ENCODE results near the gene CILP. TPM values are rescaled to one million over a fixed set of nuclear protein-coding genes. Genes with fewer than 3 reads are reported as not detected.
"Not testable (repeated sequence)": the region's sequence is repeated elsewhere in the genome, so short reads cannot be mapped to it uniquely, and the experiment has no call there.

The CILP gene
- total RNA-seq, 4 donors from 2014 or later, result 2.5 to 78.0 (median 5.5) TPM

GRCh38 chr15:65195548-65195923 is 15.7 kb downstream of the CILP start:
- intact Hi-C loops (cut with DNase I), result loop anchor here (5.0 kb wide), 1 partner anchor 82 kb away; no protein-coding TSS in a partner anchor
- no peaks in the 10 kb centered on the region for H3K36me3 ChIP-seq
- peaks cover 0 to 29% (median 0%) of the 10 kb centered on the region in 3 donors for H3K4me1 ChIP-seq
- no peaks in the 10 kb centered on the region for H3K27me3 ChIP-seq
- DNase-seq, result no peak
- TF ChIP-seq POLR2A (IDR thresholded peaks at IDR 0.05), result no peak
- no peak for TF ChIP-seq CTCF (IDR thresholded peaks at IDR 0.05)
- no peaks in the 10 kb centered on the region for H3K9me3 ChIP-seq
- peak overlapping the region in 3 of 4 donors; percentile 53 to 81 (median 70) for H3K27ac ChIP-seq
- WGBS, 2 donors, result 67 to 72% methylated on average over 5 of the region's 5 CpGs
- no peak overlapping the region for H3K4me3 ChIP-seq

GRCh38 chr15:65194826-65195547 is 16.3 kb downstream of the CILP start:
- Histone ChIP-seq H3K4me3 (no peak overlapping the region), H3K36me3 (no peaks in the 10 kb centered on the region), H3K4me1 (peaks cover 0 to 29% (median 0%) of the 10 kb centered on the region in 3 donors), H3K27me3 (no peaks in the 10 kb centered on the region), H3K9me3 (no peaks in the 10 kb centered on the region), H3K27ac (peak overlapping the region in 3 of 4 donors; percentile 53 to 81 (median 70))
- WGBS, 2 donors, result 50 to 55% methylated on average over 4 to 7 of the region's 7 CpGs
- intact Hi-C loops (cut with DNase I), result loop anchor here (5.0 kb wide), 1 partner anchor 82 kb away; no protein-coding TSS in a partner anchor
- TF ChIP-seq POLR2A (IDR thresholded peaks at IDR 0.05), result no peak
- TF ChIP-seq CTCF (IDR thresholded peaks at IDR 0.05), result no peak
- no peak for DNase-seq

- intact Hi-C loops (cut with DNase I), result no loop called here
- 80 to 85% methylated on average over 1 to 3 of the region's 5 CpGs for WGBS, 2 donors
- no peaks in the 10 kb centered on the region for H3K27me3 ChIP-seq
- H3K4me1 ChIP-seq, result peaks cover 0 to 29% (median 0%) of the 10 kb centered on the region in 3 donors
- no peaks in the 10 kb centered on the region for H3K36me3 ChIP-seq
- no peak overlapping the region for H3K27ac ChIP-seq
- no peak for DNase-seq
- no peaks in the 10 kb centered on the region for H3K9me3 ChIP-seq
- no peak overlapping the region for H3K4me3 ChIP-seq
- TF ChIP-seq POLR2A (IDR thresholded peaks at IDR 0.05), result no peak
Measured at GRCh38 chr15:65192016-65192415, 19.3 kb downstream of the CILP start.

GRCh38 chr15:65189102-65189740 is 22.1 kb downstream of the CILP start:
- H3K4me3 ChIP-seq, result no peak overlapping the region
- no peaks in the 10 kb centered on the region for H3K9me3 ChIP-seq
- intact Hi-C loops (cut with DNase I), result no loop called here
- no peaks in the 10 kb centered on the region for H3K36me3 ChIP-seq
- no peak for DNase-seq
- H3K27me3 ChIP-seq, result no peaks in the 10 kb centered on the region
- H3K27ac ChIP-seq, result no peak overlapping the region
- TF ChIP-seq CTCF (IDR thresholded peaks at IDR 0.05) (peak; percentile 18 to 59 (median 50)), POLR2A (IDR thresholded peaks at IDR 0.05) (no peak)
- WGBS, 2 donors, result 11 to 26% methylated on average over 3 of the region's 3 CpGs
- peaks cover 0 to 9% (median 0%) of the 10 kb centered on the region in 3 donors for H3K4me1 ChIP-seq

GRCh38 chr15:65188472-65188871 is 22.8 kb downstream of the CILP start:
- H3K4me3 ChIP-seq; DNase-seq; H3K9me3 ChIP-seq; intact Hi-C loops (cut with DNase I); H3K27me3 ChIP-seq; H3K27ac ChIP-seq; H3K36me3 ChIP-seq: not testable (repeated sequence)
- WGBS, 2 donors, result 79 to 88% methylated on average over 4 to 5 of the region's 9 CpGs
- H3K4me1 ChIP-seq, result peaks cover 0 to 12% (median under 1%) of the 10 kb centered on the region in 3 donors

All from esophagus squamous epithelium (tissue), 5 donors.